Upper lobe of left lung (tissue), 4 donors: Measurements from ENCODE around the gene HID1.

Source experiments
- CTCF ChIP-seq, 6 experiments: fragments of 450-650 bp in 4 of 6; fragments of 200-600 bp in 2 of 6; sonication (generic) in 2 of 6; IDR thresholded peaks; one replicate each; pipeline ENCODE4 v1.5.1; 2016 to 2019; ENCODE audit warnings: antibody characterized with exemption in 6 of 6
- EP300 ChIP-seq, 4 donors: sonication (generic); formaldehyde crosslinking; IDR thresholded peaks; one replicate each; pipeline ENCODE4 v1.5.1; 2017; ENCODE audit warnings: antibody characterized with exemption in 4 of 4, control low read depth in 2 of 4
- POLR2A ChIP-seq, 4 donors: fragments of 450-650 bp; IDR thresholded peaks; one replicate each; pipeline ENCODE4 v1.5.1; 2016 to 2017; ENCODE audit warnings: antibody characterized with exemption in 4 of 4, mild to moderate bottlenecking in 2 of 4

- TF ChIP-seq POLR2A (IDR thresholded peaks at IDR 0.05) (no peak), CTCF (IDR thresholded peaks at IDR 0.05) (no peak), EP300 (IDR thresholded peaks at IDR 0.05) (no peak)
Measured at GRCh38 chr17:75019146-75019545, 46.6 kb upstream of the HID1 start.
